SH-SY5Y (cell line): ENCODE results near the gene AKR7A3.

Experiments used
- GATA2 ChIP-seq: IDR thresholded peaks from 2 replicates; pipeline ENCODE4 v1.6.1; 2011; ENCODE audit warnings: mild to moderate bottlenecking, low read depth, low read length
- GATA3 ChIP-seq: IDR thresholded peaks from 2 replicates; pipeline ENCODE4 v1.6.1; 2011; ENCODE audit warnings: low read depth, mild to moderate bottlenecking, low read length, moderate library complexity

The AKR7A3 gene

DNA sequence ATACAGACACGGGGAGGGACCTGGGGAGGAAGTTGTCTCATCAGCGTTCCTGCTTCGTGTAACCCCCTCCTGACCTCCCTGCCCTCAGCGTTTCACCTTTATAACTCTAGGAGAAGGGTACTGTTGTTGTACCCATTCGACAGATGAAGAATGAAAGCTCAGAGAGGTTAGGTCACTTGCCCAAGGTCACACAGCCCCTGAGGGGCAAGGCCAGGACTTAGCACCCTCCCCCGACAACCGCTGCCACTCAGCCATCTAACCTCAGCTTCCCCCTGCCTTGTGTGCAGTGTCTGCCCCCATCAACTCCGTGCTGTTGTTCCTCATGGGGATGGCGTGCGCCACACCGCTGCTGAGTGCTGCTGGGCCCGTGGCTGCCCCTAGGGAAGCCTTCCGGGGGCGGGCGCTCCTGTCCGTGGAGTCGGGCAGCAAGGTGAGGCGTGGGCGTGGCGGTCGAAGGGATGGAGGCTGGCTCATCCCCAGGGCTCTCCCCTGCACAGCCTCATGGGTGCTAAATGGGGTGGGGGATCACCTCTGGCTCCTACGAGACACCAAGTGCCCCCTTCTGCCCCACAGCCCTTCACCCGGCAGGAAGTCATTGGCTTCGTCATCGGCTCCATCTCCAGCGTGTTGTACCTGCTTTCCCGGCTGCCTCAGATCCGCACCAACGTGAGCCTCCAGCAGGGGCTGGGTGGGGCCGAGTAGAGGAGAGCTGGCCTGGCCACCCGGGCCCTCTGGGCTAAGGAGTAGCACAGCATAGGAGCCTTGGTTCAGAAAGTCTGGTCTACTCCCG is 37.6 kb upstream of the AKR7A3 start:
- TF ChIP-seq GATA2: no peak
- TF ChIP-seq GATA3: no peak

DNA sequence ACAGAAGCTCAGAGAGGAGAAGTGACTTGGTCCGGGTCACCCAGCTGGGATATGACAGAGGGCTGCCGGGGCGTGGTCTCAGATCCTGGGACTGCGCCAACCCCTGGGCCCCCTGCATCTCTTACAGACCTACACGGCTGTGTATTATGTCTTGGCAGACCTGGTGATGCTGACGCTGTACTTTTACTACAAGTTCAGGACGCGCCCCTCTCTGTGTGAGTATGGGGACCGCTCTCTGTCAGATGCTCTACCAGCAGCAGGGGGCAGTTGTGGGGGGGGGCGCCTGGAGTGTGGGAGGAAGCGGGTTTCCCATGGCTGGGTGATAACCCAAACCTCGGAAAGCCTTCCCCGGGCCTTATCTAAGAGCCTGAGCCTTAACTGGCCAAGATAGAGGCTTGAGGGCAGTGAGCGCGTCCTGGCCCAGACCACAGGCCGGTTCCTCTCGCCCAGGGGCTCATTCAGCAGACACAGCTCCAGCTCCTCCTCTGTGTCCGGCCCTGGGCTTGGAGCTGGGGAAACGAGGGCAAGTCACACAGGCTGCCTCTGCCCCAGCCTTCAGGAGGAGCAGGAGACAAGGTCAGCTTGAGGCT is 36.9 kb upstream of the AKR7A3 start:
- no peak for TF ChIP-seq GATA3
- TF ChIP-seq GATA2: no peak

GRCh38 chr1:19324665-19324990 is 36.1 kb upstream of the AKR7A3 start:
- TF ChIP-seq GATA2 (no peak), GATA3 (no peak)

GRCh38 chr1:19323987-19324664 is 35.6 kb upstream of the AKR7A3 start:
- TF ChIP-seq GATA3 (no peak), GATA2 (no peak)

- TF ChIP-seq GATA3 (no peak), GATA2 (no peak)
These were observed 33.9 kb upstream of the AKR7A3 start for GRCh38 chr1:19322481-19322880.

- TF ChIP-seq GATA3 (no peak), GATA2 (no peak)
These were observed 32.5 kb upstream of the AKR7A3 start for GRCh38 chr1:19321071-19321470.

DNA sequence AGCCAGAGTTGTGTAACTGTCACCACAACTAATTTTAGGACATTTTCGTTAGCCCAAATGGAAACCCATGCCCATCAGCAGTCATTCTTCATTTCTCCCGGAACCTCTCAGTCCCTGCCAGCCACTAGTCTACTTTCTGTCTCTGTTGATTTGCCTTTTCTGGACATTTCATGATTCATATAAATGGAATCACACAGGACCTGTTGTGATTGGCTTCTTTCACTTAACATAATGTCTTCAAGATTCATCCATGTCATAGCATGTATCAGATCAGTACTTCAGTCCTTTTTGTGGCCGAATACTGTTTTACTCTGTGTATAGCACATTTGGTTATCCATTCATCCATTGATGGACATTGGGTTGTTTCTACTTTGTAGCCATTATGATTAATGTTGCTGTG is 30.6 kb upstream of the AKR7A3 start:
- TF ChIP-seq GATA3 (no peak), GATA2 (no peak)

- TF ChIP-seq GATA2: no peak
- TF ChIP-seq GATA3: no peak
These were observed 28.7 kb upstream of the AKR7A3 start for GRCh38 chr1:19317126-19317910.

GRCh38 chr1:19315378-19316198 is 27.0 kb upstream of the AKR7A3 start:
- TF ChIP-seq GATA2 (no peak), GATA3 (no peak)

DNA sequence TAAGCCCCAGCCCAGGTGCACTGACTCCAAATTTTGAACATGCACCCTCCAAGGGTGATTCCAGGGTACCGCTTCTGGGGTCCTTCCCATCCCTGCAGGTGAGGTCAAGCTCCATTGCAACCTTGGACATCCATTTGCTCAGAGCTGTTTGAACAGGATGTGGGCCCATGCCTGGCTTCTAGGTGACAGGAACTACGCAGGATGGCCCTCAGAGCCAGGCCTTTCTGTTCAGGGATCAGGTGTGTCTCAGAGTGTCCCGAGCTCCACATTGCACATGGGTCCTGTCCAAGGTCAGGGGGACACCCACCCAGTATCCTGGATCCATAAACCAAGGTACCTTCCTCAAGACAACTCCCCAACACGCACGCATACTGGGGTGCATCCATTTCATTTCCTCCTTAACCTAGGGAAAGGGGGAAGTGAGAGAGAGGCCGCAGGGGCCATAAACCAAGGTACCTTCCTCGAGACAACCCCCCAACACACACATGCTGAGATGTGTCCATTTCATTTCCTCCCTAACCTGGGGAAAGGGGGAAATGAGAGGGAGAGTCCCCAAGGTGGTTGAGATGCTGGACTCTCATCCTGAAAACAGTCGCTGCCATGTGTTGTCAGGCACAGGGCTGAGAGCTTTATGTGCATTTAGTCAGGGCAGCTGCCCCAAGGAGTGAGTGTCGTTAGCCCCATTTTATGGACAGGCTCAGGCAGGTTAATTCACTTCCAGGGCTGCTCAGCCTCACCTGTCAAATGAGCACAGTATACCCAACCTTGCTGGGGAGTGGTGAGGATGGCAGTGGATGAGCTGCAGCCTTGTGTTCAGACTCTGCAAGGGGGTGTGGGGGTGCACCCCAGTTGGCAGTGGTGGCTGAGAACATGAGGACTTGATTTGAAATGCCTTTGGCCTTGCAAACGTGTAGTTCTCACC is 25.7 kb upstream of the AKR7A3 start:
- TF ChIP-seq GATA2 (no peak), GATA3 (no peak)

- no peak for TF ChIP-seq GATA2
These were observed 25.0 kb upstream of the AKR7A3 start for GRCh38 chr1:19313636-19313959.

DNA sequence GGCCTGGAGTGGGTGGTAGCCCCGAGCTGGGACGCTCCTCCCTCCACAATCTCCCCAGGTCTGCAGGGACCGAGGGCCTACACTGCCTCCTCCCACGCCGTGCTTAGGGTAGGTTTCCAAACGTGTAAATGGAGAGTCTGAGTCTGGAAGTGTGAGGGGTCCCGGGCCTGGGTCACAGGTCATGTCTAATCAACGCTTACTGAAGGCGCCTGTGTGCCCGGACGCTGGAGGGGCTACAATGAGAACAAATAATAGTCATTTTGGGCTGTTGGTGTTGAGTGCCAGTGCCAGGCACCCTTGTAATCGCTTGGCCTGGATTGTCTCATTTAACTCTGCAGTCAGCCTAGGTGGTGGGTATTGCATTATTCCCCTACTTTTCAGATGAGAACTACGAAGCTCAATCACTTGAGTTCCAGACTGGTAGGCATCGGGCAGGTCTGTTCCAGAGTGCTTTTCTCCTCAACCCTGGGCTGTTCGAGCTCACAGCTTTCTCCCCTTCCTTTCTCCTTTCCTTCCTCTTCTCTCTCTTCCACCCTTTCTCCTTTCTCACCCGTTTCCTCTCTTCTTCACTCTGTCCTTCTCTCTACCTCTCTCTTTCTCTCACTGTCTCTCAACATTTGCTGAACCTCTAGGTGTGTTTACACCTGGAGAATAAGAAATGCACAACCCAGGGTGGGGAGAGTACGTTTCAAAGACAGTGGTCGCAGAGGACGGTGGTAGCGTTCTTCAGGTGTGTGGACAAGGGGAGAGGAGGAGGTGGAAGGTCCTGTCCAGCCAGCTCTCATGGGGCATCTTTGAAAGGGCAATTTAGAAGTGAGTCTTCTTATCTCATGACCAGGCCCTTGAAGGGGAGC is 24.4 kb upstream of the AKR7A3 start:
- TF ChIP-seq GATA3 (no peak), GATA2 (no peak)

GRCh38 chr1:19311931-19312781 is 23.6 kb upstream of the AKR7A3 start, which contains the start of the genes AKR7A2 and SLC66A1:
TSS of gene AKR7A2 (minus strand) at chr1:19312144. CDS start at chr1:19312124, 20 bp downstream.
TSS of gene SLC66A1 (plus strand) at chr1:19312326. CDS start at chr1:19317678, 5,352 bp downstream.
- TF ChIP-seq GATA2 (no peak; the same call in 1 of the 2 replicates), GATA3 (no peak)
